ENCODE data around the gene KRT34. TPM values are rescaled to one million over a fixed set of nuclear protein-coding genes. Genes with fewer than 3 reads are reported as not detected.

KRT34 gene
- total RNA-seq, 1 donor from 2014 or later, result 0.74 TPM

DNA sequence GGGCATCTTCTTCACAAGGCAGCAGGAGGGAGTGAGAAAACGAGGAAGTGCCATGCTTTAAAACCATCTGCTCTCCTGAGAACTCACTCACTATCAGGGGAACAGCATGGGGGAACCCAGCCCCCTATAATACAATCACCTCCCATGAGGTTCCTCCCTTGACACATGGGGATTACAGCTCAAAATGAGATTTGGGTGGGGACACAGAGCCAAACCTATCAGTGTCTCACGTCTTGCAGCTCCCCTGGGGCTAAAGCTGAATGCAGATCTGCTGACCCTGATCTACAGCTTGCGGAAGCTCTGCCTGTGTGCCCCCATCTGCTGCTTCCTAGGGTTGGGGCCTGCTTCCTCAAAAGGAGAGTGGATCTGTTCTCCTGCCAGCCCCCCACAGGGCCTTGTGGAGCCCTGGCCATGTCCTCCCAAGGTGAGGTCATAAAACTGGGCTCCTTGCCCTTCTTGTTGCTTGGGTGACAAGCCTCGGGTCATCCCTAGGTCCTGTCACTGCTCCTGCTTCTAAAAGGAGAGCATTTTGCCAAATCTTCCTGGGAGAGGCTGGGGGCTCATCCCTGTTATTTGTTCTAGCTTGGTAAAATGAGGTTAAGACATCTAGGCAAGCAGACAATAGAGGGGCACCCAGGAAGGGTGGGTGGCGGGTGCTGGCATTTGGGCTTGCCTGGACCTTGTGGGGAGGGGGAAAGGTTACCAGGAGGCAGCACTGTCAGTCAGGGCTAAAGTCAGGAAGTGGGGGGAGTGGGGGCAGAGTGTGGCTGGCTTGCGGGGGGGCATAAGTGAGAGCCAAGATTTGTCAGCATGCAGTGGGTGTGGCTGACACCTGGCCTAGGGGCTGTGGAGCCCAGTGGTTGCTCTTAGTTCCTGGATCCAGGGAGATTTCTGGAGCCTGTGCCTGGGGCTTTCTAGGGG lies 47.5 kb downstream of the KRT34 start:
- Histone ChIP-seq H3K36me3 (no peaks in the 10 kb centered on the region), H3K27me3 (no peaks in the 10 kb centered on the region), H3K9me3 (no peaks in the 10 kb centered on the region), H3K4me3 (no peak overlapping the region), H3K4me1 (peaks cover 25% of the 10 kb centered on the region), H3K27ac (no peak overlapping the region)
- TF ChIP-seq POLR2AphosphoS5 (IDR thresholded peaks at IDR 0.05; ENCODE audit: insufficient read depth in 1 of 2, low read depth in 1 of 2) (no peak), POLR2A (IDR thresholded peaks at IDR 0.05) (no peak)
- TF ChIP-seq, protein P1, sequence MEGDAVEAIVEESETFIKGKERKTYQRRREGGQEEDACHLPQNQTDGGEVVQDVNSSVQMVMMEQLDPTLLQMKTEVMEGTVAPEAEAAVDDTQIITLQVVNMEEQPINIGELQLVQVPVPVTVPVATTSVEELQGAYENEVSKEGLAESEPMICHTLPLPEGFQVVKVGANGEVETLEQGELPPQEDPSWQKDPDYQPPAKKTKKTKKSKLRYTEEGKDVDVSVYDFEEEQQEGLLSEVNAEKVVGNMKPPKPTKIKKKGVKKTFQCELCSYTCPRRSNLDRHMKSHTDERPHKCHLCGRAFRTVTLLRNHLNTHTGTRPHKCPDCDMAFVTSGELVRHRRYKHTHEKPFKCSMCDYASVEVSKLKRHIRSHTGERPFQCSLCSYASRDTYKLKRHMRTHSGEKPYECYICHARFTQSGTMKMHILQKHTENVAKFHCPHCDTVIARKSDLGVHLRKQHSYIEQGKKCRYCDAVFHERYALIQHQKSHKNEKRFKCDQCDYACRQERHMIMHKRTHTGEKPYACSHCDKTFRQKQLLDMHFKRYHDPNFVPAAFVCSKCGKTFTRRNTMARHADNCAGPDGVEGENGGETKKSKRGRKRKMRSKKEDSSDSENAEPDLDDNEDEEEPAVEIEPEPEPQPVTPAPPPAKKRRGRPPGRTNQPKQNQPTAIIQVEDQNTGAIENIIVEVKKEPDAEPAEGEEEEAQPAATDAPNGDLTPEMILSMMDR (IDR thresholded peaks at IDR 0.05), result no peak
- peak in 1 of 2 donors; percentile 64 for DNase-seq (ENCODE audit: extremely low spot score in 2 of 2)
- intact Hi-C loops (cut with DNase I), result no loop called here

DNA sequence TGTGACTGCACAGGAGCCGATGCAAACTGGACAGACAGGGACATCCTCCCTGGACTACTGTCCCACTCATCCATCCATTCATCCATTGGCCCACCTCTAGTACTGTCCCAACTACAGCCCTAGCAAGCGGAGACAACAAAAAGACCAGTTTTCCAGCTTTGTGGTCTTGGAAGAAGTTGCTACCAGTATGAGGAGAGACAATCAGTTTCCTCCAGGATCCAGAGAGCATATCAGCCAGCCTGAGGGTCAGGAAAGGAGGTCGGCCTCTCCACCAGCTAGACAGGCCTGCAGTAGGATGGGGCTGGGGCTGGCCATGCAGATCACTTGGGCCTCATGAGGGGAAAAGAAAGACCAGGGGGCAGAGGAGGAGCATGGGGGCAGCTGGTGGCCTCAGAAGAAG lies 48.3 kb downstream of the KRT34 start:
- H3K4me1 ChIP-seq, result peaks cover 17% of the 10 kb centered on the region

DNA sequence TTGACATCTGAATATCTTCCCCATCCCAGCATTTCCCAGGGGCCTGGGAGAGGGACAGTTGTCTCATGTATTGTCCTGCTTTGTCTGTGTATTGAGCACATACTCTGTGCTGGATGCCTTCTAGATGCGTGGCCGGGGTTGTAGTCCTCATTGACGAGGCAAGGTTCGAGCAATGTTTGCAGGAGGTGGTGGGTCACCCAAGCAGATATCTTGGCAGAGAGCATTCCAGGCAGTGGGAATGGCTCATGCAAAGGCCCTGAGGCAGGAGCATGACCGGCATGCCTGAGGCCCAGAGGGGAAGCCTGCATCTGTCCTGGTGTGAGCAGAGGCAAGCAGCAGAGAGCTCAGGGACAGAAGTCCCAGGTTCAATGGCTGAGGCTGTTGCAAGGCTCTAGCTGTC lies 49.0 kb downstream of the KRT34 start:
- Histone ChIP-seq H3K36me3 (no peaks in the 10 kb centered on the region), H3K9me3 (no peaks in the 10 kb centered on the region), H3K4me3 (no peak overlapping the region), H3K4me1 (peaks cover 15% of the 10 kb centered on the region), H3K27ac (no peak overlapping the region), H3K27me3 (no peaks in the 10 kb centered on the region)
- no peak for DNase-seq (ENCODE audit: extremely low spot score in 2 of 2)
- intact Hi-C loops (cut with DNase I), result no loop called here
- TF ChIP-seq POLR2AphosphoS5 (IDR thresholded peaks at IDR 0.05; ENCODE audit: insufficient read depth in 1 of 2, low read depth in 1 of 2), result no peak
- TF ChIP-seq, protein P1 (IDR thresholded peaks at IDR 0.05), result no peak
- TF ChIP-seq POLR2A (IDR thresholded peaks at IDR 0.05), result no peak

More for the DNA sequence above, 48.3 kb downstream of the KRT34 start:
- no peak overlapping the region for H3K4me3 ChIP-seq
- H3K9me3 ChIP-seq, result no peaks in the 10 kb centered on the region
- TF ChIP-seq, protein P1 (IDR thresholded peaks at IDR 0.05), result no peak
- no peak for TF ChIP-seq POLR2AphosphoS5 (IDR thresholded peaks at IDR 0.05; ENCODE audit: insufficient read depth in 1 of 2, low read depth in 1 of 2)
- no peak for TF ChIP-seq POLR2A (IDR thresholded peaks at IDR 0.05)
- H3K36me3 ChIP-seq, result no peaks in the 10 kb centered on the region
- intact Hi-C loops (cut with DNase I), result no loop called here
- H3K27me3 ChIP-seq, result no peaks in the 10 kb centered on the region
- H3K27ac ChIP-seq, result no peak overlapping the region
- no peak for DNase-seq (ENCODE audit: extremely low spot score in 2 of 2)

DNA sequence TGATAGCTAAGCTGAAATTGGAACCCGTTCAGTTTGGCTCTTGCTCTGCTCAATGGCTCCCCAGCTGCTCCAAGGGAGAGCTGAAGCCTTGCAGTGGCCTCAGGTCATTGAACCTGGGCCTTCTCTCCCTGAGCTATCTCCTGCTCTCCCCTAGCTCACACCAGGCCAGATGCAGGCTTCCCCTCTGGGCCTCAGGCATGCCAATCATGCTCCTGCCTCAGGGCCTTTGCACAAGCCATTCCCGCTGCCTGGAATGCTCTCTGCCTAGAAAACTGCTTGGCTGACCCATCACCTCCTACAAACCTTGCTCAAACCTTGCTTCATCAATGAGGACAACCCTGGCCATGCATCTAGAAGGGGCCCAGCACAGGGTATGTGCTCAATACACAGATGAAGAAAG lies 49.9 kb downstream of the KRT34 start:
- Histone ChIP-seq H3K4me1 (peaks cover 15% of the 10 kb centered on the region), H3K27me3 (no peaks in the 10 kb centered on the region), H3K27ac (no peak overlapping the region), H3K4me3 (no peak overlapping the region), H3K36me3 (no peaks in the 10 kb centered on the region), H3K9me3 (no peaks in the 10 kb centered on the region)
- no peak for TF ChIP-seq POLR2AphosphoS5 (IDR thresholded peaks at IDR 0.05; ENCODE audit: insufficient read depth in 1 of 2, low read depth in 1 of 2)
- TF ChIP-seq, protein P1 (IDR thresholded peaks at IDR 0.05), result no peak
- TF ChIP-seq POLR2A (IDR thresholded peaks at IDR 0.05), result no peak
- peak in 1 of 2 donors; percentile 69 for DNase-seq (ENCODE audit: extremely low spot score in 2 of 2)
- intact Hi-C loops (cut with DNase I), result no loop called here

DNA sequence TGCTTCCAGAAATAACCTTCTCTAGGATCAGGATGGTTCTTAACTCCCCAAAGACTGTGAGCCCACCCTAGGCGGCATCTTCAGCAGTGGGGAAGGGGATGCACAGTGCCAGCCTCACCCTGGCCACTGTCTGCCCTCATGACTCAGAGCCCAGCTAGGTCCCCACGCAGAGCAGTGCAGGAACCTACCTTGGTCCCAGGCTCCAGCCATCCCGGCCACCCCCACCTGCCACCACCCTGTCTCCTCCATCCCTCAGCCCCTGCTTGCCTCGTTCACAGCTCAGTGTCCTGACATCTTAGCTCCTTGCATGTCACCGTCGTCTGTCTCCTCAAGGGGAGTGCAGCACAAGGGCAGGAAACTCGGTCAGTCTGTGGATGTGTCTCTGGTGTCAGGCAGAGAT lies 50.5 kb downstream of the KRT34 start:
- H3K4me1 ChIP-seq, result peaks cover 15% of the 10 kb centered on the region
- no peaks in the 10 kb centered on the region for H3K27me3 ChIP-seq
- no peaks in the 10 kb centered on the region for H3K9me3 ChIP-seq
- H3K27ac ChIP-seq, result no peak overlapping the region
- DNase-seq (ENCODE audit: extremely low spot score in 2 of 2), result peak in 1 of 2 donors; percentile 25
- H3K4me3 ChIP-seq, result no peak overlapping the region
- intact Hi-C loops (cut with DNase I), result no loop called here
- H3K36me3 ChIP-seq, result no peaks in the 10 kb centered on the region
- TF ChIP-seq POLR2A (IDR thresholded peaks at IDR 0.05), result no peak
- TF ChIP-seq POLR2AphosphoS5 (IDR thresholded peaks at IDR 0.05; ENCODE audit: insufficient read depth in 1 of 2, low read depth in 1 of 2), result no peak
- TF ChIP-seq, protein P1 (IDR thresholded peaks at IDR 0.05), result no peak

All from vagina (tissue), 2 donors.